Measurements from ENCODE around the gene RUBCNL. TPM values are rescaled to one million over a fixed set of nuclear protein-coding genes. Genes with fewer than 3 reads are reported as not detected.

RUBCNL gene
- total RNA-seq, 4 donors from 2014 or later: 0.42 to 0.78 TPM; not detected in 2

- in situ Hi-C loops (cut with MboI; ENCODE audit: low sequenced_read_pairs in 4 of 4): no loop called here
- intact Hi-C loops (cut with DNase I; ENCODE audit: low total_unique reads): no loop called here
- DNase-seq (no peak), ATAC-seq (no peak)
- H3K27me3 ChIP-seq: no peaks in the 10 kb centered on the region
- no peak for TF ChIP-seq CTCF (IDR thresholded peaks at IDR 0.05 in 4 of 5, conservative IDR thresholded peaks at IDR 0.05 in 1 of 5)
- no peak for TF ChIP-seq POLR2A (IDR thresholded peaks at IDR 0.05)
- H3K9me3 ChIP-seq: no peaks in the 10 kb centered on the region
- no peak overlapping the region for H3K27ac ChIP-seq
- no peaks in the 10 kb centered on the region for H3K36me3 ChIP-seq
- no peaks in the 10 kb centered on the region for H3K4me1 ChIP-seq
- H3K4me3 ChIP-seq: no peak overlapping the region
These were observed 15.0 kb downstream of the RUBCNL start for GRCh38 chr13:46372071-46372470.

- TF ChIP-seq CTCF (IDR thresholded peaks at IDR 0.05 in 4 of 5, conservative IDR thresholded peaks at IDR 0.05 in 1 of 5): no peak
- no peak overlapping the region for H3K4me3 ChIP-seq
- no peaks in the 10 kb centered on the region for H3K9me3 ChIP-seq
- intact Hi-C loops (cut with DNase I; ENCODE audit: low total_unique reads) (no loop called here), in situ Hi-C loops (cut with MboI; ENCODE audit: low sequenced_read_pairs in 4 of 4) (no loop called here)
- H3K36me3 ChIP-seq: no peaks in the 10 kb centered on the region
- DNase-seq (no peak), ATAC-seq (peak in 1 of 2 donors; percentile 33)
- H3K27me3 ChIP-seq: no peaks in the 10 kb centered on the region
- no peak overlapping the region for H3K27ac ChIP-seq
- H3K4me1 ChIP-seq: no peaks in the 10 kb centered on the region
These were observed 17.4 kb downstream of the RUBCNL start for GRCh38 chr13:46369506-46370277.

- ATAC-seq: no peak
- in situ Hi-C loops (cut with MboI; ENCODE audit: low sequenced_read_pairs in 4 of 4): no loop called here
- Histone ChIP-seq H3K36me3 (no peaks in the 10 kb centered on the region), H3K4me1 (no peaks in the 10 kb centered on the region), H3K27ac (no peak overlapping the region), H3K9me3 (no peaks in the 10 kb centered on the region), H3K4me3 (no peak overlapping the region), H3K27me3 (no peaks in the 10 kb centered on the region)
- intact Hi-C loops (cut with DNase I; ENCODE audit: low total_unique reads): no loop called here
- no peak for TF ChIP-seq CTCF (IDR thresholded peaks at IDR 0.05 in 4 of 5, conservative IDR thresholded peaks at IDR 0.05 in 1 of 5)
- no peak for TF ChIP-seq POLR2A (IDR thresholded peaks at IDR 0.05)
- no peak for DNase-seq
These were observed 19.3 kb downstream of the RUBCNL start for GRCh38 chr13:46367617-46368327.

DNA sequence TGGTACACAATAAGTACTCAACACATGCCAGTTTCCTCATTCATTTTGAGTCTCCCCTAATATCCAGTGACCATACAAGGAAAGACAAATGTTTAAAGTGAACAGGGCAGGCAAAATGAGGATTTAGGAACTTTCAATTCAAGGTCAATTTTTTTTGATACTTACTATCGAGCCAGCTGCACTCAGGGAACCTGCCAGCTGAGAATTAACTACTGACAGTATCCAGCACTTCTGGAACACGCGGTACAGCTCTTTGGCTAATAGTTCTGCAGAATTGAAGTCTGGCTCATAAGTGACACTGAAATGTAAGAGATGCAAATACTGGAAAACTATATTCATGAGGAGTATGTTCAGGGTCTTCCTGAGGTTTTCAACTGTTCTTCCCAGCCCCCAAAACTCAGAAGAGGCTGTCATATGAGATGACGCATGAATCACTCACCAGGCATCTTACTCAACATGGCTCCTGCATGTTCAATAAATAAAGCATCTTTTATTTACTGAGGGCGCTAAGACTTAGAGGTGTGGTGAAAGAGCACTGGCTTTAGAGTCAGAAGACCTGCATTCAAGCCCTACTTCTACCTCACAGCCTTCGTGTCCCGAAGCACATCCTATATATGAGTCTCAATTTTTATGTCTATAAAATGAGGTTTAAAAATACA, 25.6 kb downstream of the RUBCNL start:
- DNase-seq (no peak), ATAC-seq (no peak)
- in situ Hi-C loops (cut with MboI; ENCODE audit: low sequenced_read_pairs in 4 of 4): no loop called here
- Histone ChIP-seq H3K36me3 (no peaks in the 10 kb centered on the region), H3K27ac (no peak overlapping the region), H3K4me1 (no peaks in the 10 kb centered on the region), H3K27me3 (no peaks in the 10 kb centered on the region), H3K9me3 (no peaks in the 10 kb centered on the region), H3K4me3 (no peak overlapping the region)
- TF ChIP-seq CTCF (IDR thresholded peaks at IDR 0.05 in 4 of 5, conservative IDR thresholded peaks at IDR 0.05 in 1 of 5) (no peak), POLR2A (IDR thresholded peaks at IDR 0.05) (no peak)
- intact Hi-C loops (cut with DNase I; ENCODE audit: low total_unique reads): no loop called here

Measured in gastrocnemius medialis (tissue), 4 donors.